ENCODE results near the gene BFSP2.

DNA sequence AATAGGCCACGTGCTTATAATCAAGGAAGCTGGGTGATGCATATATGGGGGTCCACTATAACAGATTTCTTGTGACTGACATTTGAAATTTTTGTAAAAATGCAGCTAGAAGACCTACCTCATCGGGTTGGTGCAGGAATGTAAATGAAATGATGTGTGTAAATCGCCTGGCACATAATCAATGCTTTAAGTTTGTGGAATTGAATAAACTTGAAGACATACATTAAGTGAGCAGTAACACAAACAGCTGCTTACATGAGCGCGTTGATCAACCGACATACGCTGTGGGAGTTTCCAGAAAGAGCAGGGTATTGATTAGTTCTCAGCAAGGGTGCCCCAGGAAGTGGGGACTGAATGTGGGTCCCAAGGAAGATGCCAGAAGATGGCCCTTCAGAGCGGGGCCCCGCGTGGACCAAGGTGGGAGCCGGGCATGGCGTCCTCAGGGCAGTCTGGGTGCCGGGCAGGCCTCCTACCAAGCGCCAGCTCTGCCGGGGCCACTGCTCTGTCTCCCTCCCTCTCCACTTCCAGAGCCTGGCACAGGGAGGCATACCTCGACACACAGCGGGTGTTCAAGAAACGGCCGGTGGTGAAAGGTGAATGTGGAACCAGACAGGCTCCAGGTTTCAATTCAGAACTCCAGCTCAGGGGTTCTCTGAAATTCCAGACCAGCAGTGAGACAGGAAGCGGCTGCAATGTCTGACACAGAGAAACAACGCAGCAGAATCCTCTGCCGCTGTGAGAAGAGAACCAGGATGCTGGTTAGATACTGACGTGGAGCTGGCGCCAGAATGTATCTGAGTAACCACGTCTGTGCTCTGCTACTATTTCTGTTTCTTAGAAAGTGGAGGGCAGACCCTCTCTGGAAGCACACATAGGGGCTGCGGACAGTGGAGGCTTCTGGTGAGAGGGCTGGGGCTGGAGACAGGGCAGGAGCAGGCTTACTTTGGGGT is 12.6 kb downstream of the BFSP2 start:
- no peak for TF ChIP-seq POLR2A (IDR thresholded peaks at IDR 0.05)
- TF ChIP-seq, protein P1, sequence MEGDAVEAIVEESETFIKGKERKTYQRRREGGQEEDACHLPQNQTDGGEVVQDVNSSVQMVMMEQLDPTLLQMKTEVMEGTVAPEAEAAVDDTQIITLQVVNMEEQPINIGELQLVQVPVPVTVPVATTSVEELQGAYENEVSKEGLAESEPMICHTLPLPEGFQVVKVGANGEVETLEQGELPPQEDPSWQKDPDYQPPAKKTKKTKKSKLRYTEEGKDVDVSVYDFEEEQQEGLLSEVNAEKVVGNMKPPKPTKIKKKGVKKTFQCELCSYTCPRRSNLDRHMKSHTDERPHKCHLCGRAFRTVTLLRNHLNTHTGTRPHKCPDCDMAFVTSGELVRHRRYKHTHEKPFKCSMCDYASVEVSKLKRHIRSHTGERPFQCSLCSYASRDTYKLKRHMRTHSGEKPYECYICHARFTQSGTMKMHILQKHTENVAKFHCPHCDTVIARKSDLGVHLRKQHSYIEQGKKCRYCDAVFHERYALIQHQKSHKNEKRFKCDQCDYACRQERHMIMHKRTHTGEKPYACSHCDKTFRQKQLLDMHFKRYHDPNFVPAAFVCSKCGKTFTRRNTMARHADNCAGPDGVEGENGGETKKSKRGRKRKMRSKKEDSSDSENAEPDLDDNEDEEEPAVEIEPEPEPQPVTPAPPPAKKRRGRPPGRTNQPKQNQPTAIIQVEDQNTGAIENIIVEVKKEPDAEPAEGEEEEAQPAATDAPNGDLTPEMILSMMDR (IDR thresholded peaks at IDR 0.05) = no peak
